ENCODE results near the gene POLR3K. TPM values are rescaled to one million over a fixed set of nuclear protein-coding genes. Genes with fewer than 3 reads are reported as not detected.

The POLR3K gene
- 10 to 100 TPM in 2 of 6 donors, 1 to 10 TPM in 4; 4.2 to 15.7 (median 6.6) TPM for total RNA-seq

- peak within 1 kb of the TSS; percentile 57 to 82 (median 80) for H3K27ac ChIP-seq
These were observed at the start of gene POLR3K, which contains the start of gene SNRNP25 for GRCh38 chr16:53346-54236. POLR3K (minus strand) TSS chr16:53608; CDS start chr16:53586, 22 bp downstream. SNRNP25 (plus strand) TSS chr16:53828; CDS start chr16:54017, 189 bp downstream.

GRCh38 chr16:102060-102855 lies 48.9 kb upstream of the POLR3K start:
- H3K36me3 ChIP-seq, result peaks cover 0 to 34% (median 16%) of the 10 kb centered on the region in 4 donors
- TF ChIP-seq CTCF (IDR thresholded peaks at IDR 0.05) (no peak), EP300 (IDR thresholded peaks at IDR 0.05) (peak in 1 of 4 donors; percentile 33), POLR2AphosphoS5 (IDR thresholded peaks at IDR 0.05) (peak; percentile 29 to 69)
- H3K9me3 ChIP-seq, result no peaks in the 10 kb centered on the region
- peaks cover under 1 to 33% (median 11%) of the 10 kb centered on the region in 4 donors for H3K4me1 ChIP-seq
- peak overlapping the region; percentile 62 to 80 (median 67) for H3K27ac ChIP-seq
- H3K4me3 ChIP-seq, result no peak overlapping the region
- peak in 1 of 2 donors; percentile 42 for DNase-seq
- WGBS, 2 donors, result 50 to 81% methylated on average over 9 to 19 of the region's 19 CpGs
- ATAC-seq (ENCODE audit: low FRiP score in 2 of 2), result peak; percentile 44 to 58
- no peaks in the 10 kb centered on the region for H3K27me3 ChIP-seq

More at GRCh38 chr16:53346-54236, at the start of gene POLR3K, which contains the start of gene SNRNP25:
- ATAC-seq (ENCODE audit: low FRiP score in 2 of 2) (peak; percentile 97 to 98), DNase-seq (peak; percentile 98 to 99)
- peak; percentile 2 to 75 for TF ChIP-seq POLR2AphosphoS5 (IDR thresholded peaks at IDR 0.05)
- TF ChIP-seq EP300 (IDR thresholded peaks at IDR 0.05), result no peak
- TF ChIP-seq CTCF (IDR thresholded peaks at IDR 0.05), result peak in 1 of 6 experiments; percentile 27
- peak in 3 of 4 donors; percentile 17 to 84 (median 24) for TF ChIP-seq POLR2A (IDR thresholded peaks at IDR 0.05)
- Histone ChIP-seq H3K36me3 (peaks cover 12 to 33% (median 27%) of the 10 kb centered on the region in 4 donors), H3K4me3 (peak within 1 kb of the TSS; percentile 80 to 96 (median 90)), H3K27me3 (no peaks in the 10 kb centered on the region), H3K4me1 (peaks cover 3 to 29% (median 12%) of the 10 kb centered on the region in 4 donors), H3K9me3 (no peaks in the 10 kb centered on the region)
- 1 to 2% methylated on average over 41 to 58 of the region's 91 CpGs for WGBS, 2 donors

GRCh38 chr16:101586-101985 lies 48.2 kb upstream of the POLR3K start:
- Histone ChIP-seq H3K36me3 (peaks cover 0 to 34% (median 16%) of the 10 kb centered on the region in 4 donors), H3K4me1 (peaks cover 6 to 34% (median 17%) of the 10 kb centered on the region in 4 donors), H3K4me3 (no peak overlapping the region), H3K27me3 (no peaks in the 10 kb centered on the region), H3K27ac (peak overlapping the region; percentile 62 to 80 (median 67)), H3K9me3 (no peaks in the 10 kb centered on the region)
- WGBS, 2 donors, result 90% methylated on average over 6 of the region's 6 CpGs
- DNase-seq (no peak), ATAC-seq (ENCODE audit: low FRiP score in 2 of 2) (no peak)
- no peak for TF ChIP-seq POLR2A (IDR thresholded peaks at IDR 0.05)

GRCh38 chr16:100989-101388 lies 47.6 kb upstream of the POLR3K start:
- DNase-seq (no peak), ATAC-seq (ENCODE audit: low FRiP score in 2 of 2) (no peak)
- Histone ChIP-seq H3K36me3 (peaks cover 0 to 33% (median 16%) of the 10 kb centered on the region in 4 donors), H3K4me3 (no peak overlapping the region), H3K4me1 (peaks cover 6 to 35% (median 17%) of the 10 kb centered on the region in 4 donors), H3K9me3 (no peaks in the 10 kb centered on the region), H3K27ac (peak overlapping the region; percentile 62 to 80 (median 67)), H3K27me3 (no peaks in the 10 kb centered on the region)
- WGBS, 2 donors, result 84 to 87% methylated on average over 5 of the region's 5 CpGs
- no peak for TF ChIP-seq POLR2A (IDR thresholded peaks at IDR 0.05)

- ATAC-seq (ENCODE audit: low FRiP score in 2 of 2) (no peak), DNase-seq (no peak)
- no peaks in the 10 kb centered on the region for H3K9me3 ChIP-seq
- no peak overlapping the region for H3K27ac ChIP-seq
- TF ChIP-seq EP300 (IDR thresholded peaks at IDR 0.05) (no peak), CTCF (IDR thresholded peaks at IDR 0.05) (no peak), POLR2AphosphoS5 (IDR thresholded peaks at IDR 0.05) (no peak), POLR2A (IDR thresholded peaks at IDR 0.05) (no peak)
- peaks cover 0 to 24% (median 11%) of the 10 kb centered on the region in 4 donors for H3K36me3 ChIP-seq
- H3K4me3 ChIP-seq, result no peak overlapping the region
- 91 to 92% methylated on average over 6 to 7 of the region's 8 CpGs for WGBS, 2 donors
- H3K4me1 ChIP-seq, result peaks cover 6 to 35% (median 17%) of the 10 kb centered on the region in 4 donors
- no peaks in the 10 kb centered on the region for H3K27me3 ChIP-seq
These were observed 44.4 kb upstream of the POLR3K start for GRCh38 chr16:97822-98221.

All from upper lobe of left lung (tissue), 6 donors.